ENCODE data around the gene F5. TPM values are rescaled to one million over a fixed set of nuclear protein-coding genes. Genes with fewer than 3 reads are reported as not detected.

Gene F5
- total RNA-seq = not detected in 2 replicates

DNA sequence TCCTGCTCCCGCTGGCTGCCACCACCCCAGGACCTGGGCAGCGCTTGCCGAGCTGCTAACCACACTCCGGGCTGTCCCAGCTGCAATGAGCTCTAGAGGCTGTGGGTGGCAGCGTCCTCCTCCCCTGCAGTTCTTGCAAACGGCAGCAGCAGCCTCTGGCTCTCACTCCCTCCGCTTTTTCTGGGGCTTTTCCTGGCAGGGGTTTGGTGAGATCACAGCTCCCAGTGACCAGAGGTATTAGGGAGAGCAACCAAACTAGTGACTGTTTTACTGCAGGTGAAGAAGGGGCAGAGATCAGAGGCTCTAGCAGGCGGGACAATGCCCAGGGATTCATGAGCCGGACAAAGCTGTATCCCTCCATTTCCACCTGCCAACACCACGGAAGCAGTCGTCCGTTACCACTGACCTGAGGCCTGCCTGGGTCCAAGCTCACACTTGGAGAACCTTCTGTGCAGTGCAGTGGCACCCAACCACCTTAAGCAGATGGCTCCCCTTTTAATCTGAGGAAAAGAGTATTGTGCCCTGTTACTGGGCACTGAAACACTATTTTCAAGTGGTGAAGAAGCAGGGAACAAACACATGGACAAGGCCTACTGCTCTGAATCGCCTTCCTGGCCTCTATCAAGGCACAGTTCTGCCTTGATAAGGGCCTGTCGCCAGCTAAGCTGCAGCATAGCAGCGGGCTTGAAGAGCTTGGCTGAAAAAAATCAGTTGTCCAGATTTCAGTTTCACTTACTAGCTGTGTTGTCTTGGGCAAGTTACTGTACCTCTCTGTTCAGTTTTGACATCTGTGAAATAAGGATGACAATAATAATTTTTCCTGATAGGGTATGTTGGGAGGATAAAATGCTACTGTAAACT lies at the start of gene F5:
F5 (minus strand) TSS at position 87 of the 861 bp plus-strand sequence. CDS start 95 bp downstream, outside the sequence.
- peak; percentile 33 to 65 for DNase-seq (ENCODE audit: low read depth in 2 of 2)

GRCh38 chr1:169634877-169635276 lies 48.6 kb upstream of the F5 start:
- DNase-seq (ENCODE audit: low read depth in 2 of 2) = no peak

DNA sequence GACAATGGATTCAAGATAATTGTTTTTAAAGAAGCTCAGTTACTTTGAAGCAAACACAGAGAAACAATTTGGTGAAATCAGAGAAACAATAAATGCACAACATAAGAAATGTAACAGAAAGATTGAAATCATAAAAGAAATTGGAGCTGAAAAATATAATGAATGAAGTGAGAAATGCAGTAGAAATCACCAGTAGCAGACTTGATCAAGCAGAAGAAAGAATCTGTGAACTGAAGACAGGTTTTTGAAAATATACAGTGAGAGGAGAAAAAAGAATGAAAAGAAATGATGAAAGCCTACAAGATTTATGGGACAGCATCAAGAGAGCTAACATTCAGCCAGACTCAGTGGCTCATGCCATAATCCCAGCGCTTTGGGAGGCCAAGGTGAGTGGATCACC lies 47.9 kb upstream of the F5 start:
- DNase-seq (ENCODE audit: low read depth in 2 of 2) = no peak

DNA sequence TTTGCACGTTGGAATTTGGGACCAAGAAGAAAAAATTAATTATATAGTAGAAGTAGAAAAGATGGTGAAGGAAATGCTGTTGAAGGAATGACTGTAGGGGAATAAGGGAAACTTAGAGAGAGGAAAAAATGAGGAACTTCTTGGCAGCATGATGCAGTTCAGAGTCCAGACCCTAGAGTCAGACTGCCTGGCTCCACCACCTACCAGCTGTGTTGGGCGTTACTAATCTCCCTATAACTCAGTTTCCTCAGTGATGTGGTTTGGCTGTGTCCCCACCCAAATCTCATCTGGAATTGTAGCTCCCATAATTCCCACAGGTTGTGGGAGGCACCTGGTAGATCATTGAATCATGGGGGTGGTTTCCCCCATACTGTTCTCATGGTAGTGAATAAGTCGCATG lies 45.0 kb upstream of the F5 start:
- DNase-seq (ENCODE audit: low read depth in 2 of 2) = no peak

GRCh38 chr1:169630006-169630405 lies 43.7 kb upstream of the F5 start, which contains the start of gene SELP:
TSS of gene SELP (minus strand) at chr1:169630124. CDS start at chr1:169630074, 50 bp downstream.
- DNase-seq (ENCODE audit: low read depth in 2 of 2) = peak; percentile 25 to 66

- DNase-seq (ENCODE audit: low read depth in 2 of 2) = no peak
Observed at GRCh38 chr1:169624912-169625311, 38.6 kb upstream of the F5 start.

DNA sequence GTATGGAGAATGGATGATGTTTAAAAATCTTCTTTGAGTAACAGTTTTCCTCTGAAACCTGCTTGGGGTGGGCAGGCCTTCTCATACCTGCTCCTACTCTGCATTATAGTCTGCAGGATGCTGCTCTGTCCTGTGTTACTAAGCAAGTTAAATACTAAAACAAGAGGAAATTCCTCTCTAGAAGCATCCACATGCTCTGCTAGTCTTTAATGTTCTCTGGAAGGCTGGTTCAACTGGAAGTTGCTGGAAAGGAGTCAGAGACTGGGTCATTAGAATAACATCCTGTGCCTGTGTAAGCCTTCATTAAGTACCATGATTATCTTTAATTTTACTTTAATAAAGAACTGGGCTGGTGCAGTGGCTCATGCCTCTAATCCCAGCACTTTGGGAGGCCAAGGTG lies 37.8 kb upstream of the F5 start:
- peak in 1 of 2 donors; percentile 69 for DNase-seq (ENCODE audit: low read depth in 2 of 2)

- no peak for DNase-seq (ENCODE audit: low read depth in 2 of 2)
Observed at GRCh38 chr1:169623132-169623926, 37.0 kb upstream of the F5 start.

- DNase-seq (ENCODE audit: low read depth in 2 of 2) = no peak
Observed at GRCh38 chr1:169620565-169620964, 34.3 kb upstream of the F5 start.

- peak; percentile 7 to 90 for DNase-seq (ENCODE audit: low read depth in 2 of 2)
Observed at GRCh38 chr1:169618367-169618766, 32.1 kb upstream of the F5 start.

GRCh38 chr1:169615803-169616202 lies 29.5 kb upstream of the F5 start:
- no peak for DNase-seq (ENCODE audit: low read depth in 2 of 2)

DNA sequence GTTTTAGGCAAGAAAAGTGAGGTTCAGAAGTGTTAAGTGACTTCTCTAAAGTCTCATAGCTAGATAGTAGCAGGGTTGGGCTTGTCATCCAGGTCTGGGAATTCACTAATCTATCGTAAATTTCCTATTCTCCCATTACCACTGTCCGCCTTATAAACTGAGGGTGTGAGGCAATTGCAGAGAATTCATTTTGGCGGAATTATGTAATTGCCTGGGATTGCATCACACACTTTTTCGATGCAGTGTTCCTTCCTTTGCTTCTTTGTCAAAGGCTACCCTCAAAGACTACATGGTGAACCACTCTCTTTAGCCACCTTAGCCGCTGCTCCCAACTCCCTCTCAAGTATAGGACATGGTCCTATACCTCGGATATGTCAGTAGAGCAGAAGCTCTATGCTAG lies 24.6 kb upstream of the F5 start:
- no peak for DNase-seq (ENCODE audit: low read depth in 2 of 2)

DNA sequence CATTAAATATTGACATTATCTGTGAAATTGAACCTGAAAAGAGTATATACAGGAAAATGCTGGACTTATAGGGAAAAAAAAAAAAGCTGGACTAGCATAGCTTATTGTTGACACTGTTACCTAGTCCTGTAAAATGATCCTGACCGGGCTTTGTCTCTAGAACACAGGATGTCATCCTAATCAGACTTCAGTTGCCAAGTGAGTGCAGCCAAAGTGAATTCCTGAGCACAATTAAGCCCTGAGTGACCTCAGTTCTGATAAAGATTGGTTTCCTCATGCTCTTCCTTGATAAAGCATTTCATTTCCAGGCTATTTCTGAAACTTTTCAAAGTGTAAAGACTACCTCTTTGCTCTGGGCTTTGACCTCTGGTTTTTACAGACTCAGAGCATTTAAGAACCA lies 23.8 kb upstream of the F5 start:
- DNase-seq (ENCODE audit: low read depth in 2 of 2) = peak; percentile 69 to 92

DNA sequence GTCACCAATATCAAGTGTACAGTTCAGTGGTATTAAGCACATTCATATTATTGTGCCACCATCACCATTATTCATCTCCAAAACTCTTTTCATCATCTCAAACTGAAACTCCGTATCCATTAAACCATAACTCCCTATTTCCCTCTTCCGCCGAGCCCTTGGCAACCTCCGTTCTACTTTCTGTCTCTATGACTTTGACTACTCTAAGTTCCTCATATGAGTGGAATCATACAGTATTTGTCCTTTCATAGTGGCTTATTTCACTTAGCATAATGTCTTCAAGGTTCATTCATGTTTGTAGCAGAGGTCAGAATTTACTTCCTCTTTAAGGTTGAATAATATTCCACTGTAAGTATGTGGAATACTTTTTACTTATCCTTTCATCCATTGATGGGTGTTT lies 21.9 kb upstream of the F5 start:
- DNase-seq (ENCODE audit: low read depth in 2 of 2) = no peak

- no peak for DNase-seq (ENCODE audit: low read depth in 2 of 2)
Observed at GRCh38 chr1:169604781-169605560, 18.7 kb upstream of the F5 start.

DNA sequence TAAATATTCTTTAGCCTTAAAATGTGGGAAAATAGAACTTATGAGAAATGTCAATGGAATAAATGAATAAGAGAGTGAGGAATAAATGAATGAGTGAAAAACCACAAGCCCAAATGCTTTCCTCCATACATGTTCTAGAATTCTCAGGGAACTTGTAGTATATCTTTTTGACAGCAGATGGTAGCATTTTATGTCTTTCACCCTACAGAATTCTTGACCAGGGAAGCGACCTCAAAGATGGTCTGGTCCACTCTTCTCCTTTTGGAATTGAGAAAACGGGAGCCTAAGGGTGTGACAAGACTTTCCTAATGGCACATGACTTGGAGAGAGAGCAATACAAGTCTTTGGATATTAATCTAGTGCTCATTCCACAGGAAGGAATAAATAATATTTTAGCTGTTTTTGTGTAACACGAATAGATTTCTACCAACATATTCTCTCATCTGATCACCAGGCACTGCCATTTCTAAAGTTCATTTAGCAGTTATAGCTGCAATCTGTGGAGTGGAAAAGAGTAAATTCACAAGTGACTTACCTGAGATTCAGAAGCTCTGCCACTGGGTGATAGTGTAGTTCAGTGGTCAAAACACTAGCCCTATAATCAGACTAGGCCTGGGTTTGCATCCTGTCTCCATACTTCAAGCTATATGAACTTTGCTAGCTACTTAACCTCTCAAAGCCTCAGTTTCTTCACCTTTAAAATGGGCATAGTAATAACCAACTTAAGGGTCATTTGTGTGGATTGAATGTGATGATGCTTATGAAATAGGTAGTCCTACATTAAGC lies 15.0 kb upstream of the F5 start:
- DNase-seq (ENCODE audit: low read depth in 2 of 2) = peak; percentile 16 to 46

DNA sequence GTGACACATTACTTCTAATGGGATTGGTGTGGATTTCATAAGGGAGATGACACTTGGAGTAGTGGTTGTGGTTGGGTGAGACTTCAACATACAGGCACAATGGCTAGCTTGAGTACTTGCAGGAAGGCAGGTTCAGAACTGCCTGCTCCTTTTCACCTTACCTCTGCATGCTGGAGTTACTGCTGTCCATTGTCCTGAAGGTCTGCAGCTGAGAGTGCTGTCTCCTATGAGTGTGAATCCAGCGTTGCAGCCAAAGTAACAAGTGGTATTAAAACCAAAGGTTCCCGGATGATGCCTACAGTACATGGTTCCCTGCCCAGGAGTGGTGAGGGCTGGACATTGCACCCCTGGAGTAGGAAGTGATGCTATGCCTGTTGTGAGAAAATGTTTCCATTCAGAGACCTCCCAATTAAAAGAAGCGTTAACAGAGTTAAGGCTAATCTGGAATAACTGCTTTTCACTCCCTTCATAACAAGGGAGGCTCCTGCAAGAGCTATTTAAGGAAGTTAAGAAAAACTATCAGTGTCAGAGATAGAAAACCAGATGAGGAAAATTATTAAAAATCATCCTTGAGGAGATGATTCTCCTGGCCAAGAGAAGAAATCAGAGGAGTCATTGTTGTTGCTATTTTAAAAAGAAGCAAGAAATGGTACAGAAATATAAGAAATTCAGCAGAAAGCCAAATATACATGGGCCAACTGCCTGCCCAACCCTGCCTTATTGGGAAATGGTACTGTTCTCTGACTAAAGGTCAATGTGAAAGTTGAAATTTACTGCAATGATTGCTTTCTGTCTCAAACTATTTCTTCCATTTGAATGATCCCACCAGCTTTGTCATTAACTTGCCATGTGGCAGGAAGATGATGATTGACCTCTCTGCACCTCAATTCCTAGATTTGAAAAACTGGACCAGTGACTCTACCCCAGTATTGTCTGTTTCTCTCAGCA lies 9.8 kb upstream of the F5 start:
- DNase-seq (ENCODE audit: low read depth in 2 of 2) = peak; percentile 2 to 44

- no peak for DNase-seq (ENCODE audit: low read depth in 2 of 2)
Observed at GRCh38 chr1:169594391-169594790, 8.1 kb upstream of the F5 start.

DNA sequence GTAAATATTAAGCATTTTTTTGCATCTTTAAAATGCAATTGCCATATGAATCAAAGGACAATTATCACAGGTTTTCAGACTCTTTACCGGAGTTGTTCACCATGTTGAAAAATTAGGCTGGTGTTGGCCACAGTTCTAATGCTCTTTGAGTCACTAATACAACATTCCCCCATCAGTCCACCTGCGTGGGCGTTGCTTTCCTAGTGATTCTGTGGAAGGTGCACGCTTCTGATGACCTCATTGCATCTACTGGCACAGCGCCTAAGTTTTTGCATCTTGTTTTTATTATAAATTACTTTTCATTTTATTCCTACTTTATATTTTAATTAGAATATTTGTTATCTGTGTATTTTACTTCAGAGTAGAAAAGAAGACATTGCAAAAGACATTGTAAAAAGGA lies 4.7 kb upstream of the F5 start:
- no peak for DNase-seq (ENCODE audit: low read depth in 2 of 2)
